GM10266 (cell line): ENCODE results near the gene PARP15.

Experiments
- DNase-seq: peaks from one replicate; pipeline ENCODE4 v3.0.0; 2012; ENCODE audit errors: extremely low spot score
- CTCF ChIP-seq: IDR thresholded peaks from 2 replicates; pipeline ENCODE4 v1.5.1; 2012; ENCODE audit warnings: mild to moderate bottlenecking, low read depth; ENCODE audit not compliant: control insufficient read depth, insufficient read depth; ENCODE audit errors: missing control alignments

The PARP15 gene

GRCh38 chr3:122577409-122578031 lies at the start of gene PARP15:
TSS of gene PARP15 (plus strand) at chr3:122577650. CDS start at chr3:122577668, 18 bp downstream.
- DNase-seq, result no peak
- TF ChIP-seq CTCF, result no peak

- TF ChIP-seq CTCF, result no peak
- no peak for DNase-seq
Observed at GRCh38 chr3:122530164-122530563, 47.3 kb upstream of the PARP15 start.

- DNase-seq, result no peak
- no peak for TF ChIP-seq CTCF
Observed at GRCh38 chr3:122533480-122533879, 44.0 kb upstream of the PARP15 start.

- no peak for TF ChIP-seq CTCF
- peak; percentile 76 for DNase-seq
Observed at GRCh38 chr3:122533931-122534334, 43.5 kb upstream of the PARP15 start.

GRCh38 chr3:122535964-122536631 lies 41.4 kb upstream of the PARP15 start:
- no peak for DNase-seq
- no peak for TF ChIP-seq CTCF

GRCh38 chr3:122536632-122537001 lies 40.8 kb upstream of the PARP15 start:
- TF ChIP-seq CTCF, result no peak
- DNase-seq, result no peak

- DNase-seq, result no peak
- no peak for TF ChIP-seq CTCF
Observed at GRCh38 chr3:122538956-122539490, 38.4 kb upstream of the PARP15 start.
